GM19452 (cell line): Measurements from ENCODE around the gene PLEKHM2.
A peak's percentile ranks its signal among the peaks of the same experiment; 100 is the strongest.

ENCODE experiments used
- ATAC-seq: cut with Tn5 transposase; IDR thresholded peaks from one replicate; pipeline ENCODE4 v1.9.1; 2021; ENCODE audit not compliant: unreplicated experiment

The PLEKHM2 gene

GRCh38 chr1:15674386-15675159, 9.5 kb upstream of the PLEKHM2 start:
- ATAC-seq = no peak

- no peak for ATAC-seq
These were observed 8.1 kb upstream of the PLEKHM2 start for GRCh38 chr1:15676010-15676409.

- no peak for ATAC-seq
These were observed 7.1 kb upstream of the PLEKHM2 start for GRCh38 chr1:15676688-15677661.

GRCh38 chr1:15678578-15678977, 5.5 kb upstream of the PLEKHM2 start:
- no peak for ATAC-seq

GRCh38 chr1:15680131-15680530, 4.0 kb upstream of the PLEKHM2 start:
- no peak for ATAC-seq

- ATAC-seq = no peak
These were observed 3.4 kb upstream of the PLEKHM2 start for GRCh38 chr1:15680561-15681348.

- no peak for ATAC-seq
These were observed 2.5 kb upstream of the PLEKHM2 start for GRCh38 chr1:15681349-15682292.

GRCh38 chr1:15682936-15683341, 1.2 kb upstream of the PLEKHM2 start:
- no peak for ATAC-seq

- ATAC-seq = no peak
These were observed 628 bp upstream of the PLEKHM2 start for GRCh38 chr1:15683345-15684039.

- no peak for ATAC-seq
These were observed 560 bp downstream of the PLEKHM2 start for GRCh38 chr1:15684468-15685291.

- ATAC-seq = no peak
These were observed 1.7 kb downstream of the PLEKHM2 start for GRCh38 chr1:15685820-15686219.

- ATAC-seq = no peak
These were observed 3.3 kb downstream of the PLEKHM2 start for GRCh38 chr1:15687446-15687845.

GRCh38 chr1:15690317-15690716, 6.2 kb downstream of the PLEKHM2 start:
- no peak for ATAC-seq

GRCh38 chr1:15691434-15692032, 7.4 kb downstream of the PLEKHM2 start:
- ATAC-seq = no peak

- ATAC-seq = no peak
These were observed 8.1 kb downstream of the PLEKHM2 start for GRCh38 chr1:15692121-15692682.

GRCh38 chr1:15693371-15693770, 9.3 kb downstream of the PLEKHM2 start:
- no peak for ATAC-seq

- ATAC-seq = peak; percentile 89
These were observed 12.9 kb downstream of the PLEKHM2 start for GRCh38 chr1:15696956-15697521.
